Liver (tissue), 9 donors: ENCODE results near the gene HTR3D. TPM values are rescaled to one million over a fixed set of nuclear protein-coding genes. Genes with fewer than 3 reads are reported as not detected.
"Not testable (repeated sequence)": the region's sequence is repeated elsewhere in the genome, so short reads cannot be mapped to it uniquely, and the experiment has no call there.

Source experiments
- DNase-seq: peaks from one replicate; pipeline ENCODE4 v3.0.0-alpha.2; 2017; ENCODE audit warnings: low spot score
- H3K27ac ChIP-seq, 2 donors: one replicate each; pipeline ENCODE4 v1.7.0; 2013; ENCODE audit warnings: inconsistent platforms in 2 of 2, low read length in 2 of 2, control low read depth in 1 of 2, low read depth in 1 of 2, mild to moderate bottlenecking in 1 of 2
- H3K27me3 ChIP-seq, 4 donors: one replicate each; pipeline versions ENCODE4 v1.6.1 to v1.7.0; 2013; ENCODE audit warnings: low read length in 3 of 4, inconsistent platforms in 1 of 4, mild to moderate bottlenecking in 1 of 4, moderate library complexity in 1 of 4; ENCODE audit not compliant: control insufficient read depth in 4 of 4, insufficient read depth in 4 of 4
- H3K36me3 ChIP-seq, 4 donors: one replicate each; pipeline versions ENCODE4 v1.6.1 to v1.7.0; 2013; ENCODE audit warnings: low read length in 3 of 4, mild to moderate bottlenecking in 3 of 4, low read depth in 1 of 4, moderate library complexity in 1 of 4; ENCODE audit not compliant: control insufficient read depth in 4 of 4, insufficient read depth in 3 of 4
- H3K4me1 ChIP-seq, 4 donors: one replicate each; pipeline versions ENCODE4 v1.6.1 to v1.7.0; 2013; ENCODE audit warnings: low read length in 3 of 4, mild to moderate bottlenecking in 3 of 4, moderate library complexity in 1 of 4; ENCODE audit not compliant: control insufficient read depth in 4 of 4, insufficient read depth in 4 of 4
- H3K4me3 ChIP-seq, 3 donors: one replicate each; pipeline versions ENCODE4 v1.6.1 to v1.7.0; 2013; ENCODE audit warnings: low read length in 3 of 3, control low read depth in 1 of 3, low read depth in 1 of 3, mild to moderate bottlenecking in 1 of 3
- H3K9ac ChIP-seq, 2 donors: one replicate each; pipeline ENCODE4 v1.7.0; 2013; ENCODE audit warnings: low read length in 2 of 2, mild to moderate bottlenecking in 2 of 2, moderate library complexity in 2 of 2, control low read depth in 1 of 2, low read depth in 1 of 2
- H3K9me3 ChIP-seq, 4 donors: one replicate each; pipeline versions ENCODE4 v1.6.1 to v1.7.0; 2013; ENCODE audit warnings: low read length in 3 of 4; ENCODE audit not compliant: control insufficient read depth in 4 of 4
- FOXA1 ChIP-seq: IDR thresholded peaks from 2 replicates; pipeline ENCODE4 v1.6.1; 2016; ENCODE audit warnings: antibody characterized with exemption
- FOXA2 ChIP-seq: IDR thresholded peaks from 2 replicates; pipeline ENCODE4 v1.6.1; 2016; ENCODE audit warnings: antibody characterized with exemption
- HNF4A ChIP-seq, 2 donors: conservative IDR thresholded peaks; 2 replicates each; pipeline ENCODE4 v1.6.1; 2016; ENCODE audit warnings: antibody characterized with exemption in 2 of 2, mild to moderate bottlenecking in 2 of 2
- HNF4G ChIP-seq: IDR thresholded peaks from 2 replicates; pipeline ENCODE4 v1.6.1; 2016; ENCODE audit warnings: antibody characterized with exemption
- JUND ChIP-seq, 2 donors: IDR thresholded peaks; 2 replicates each; pipeline ENCODE4 v1.6.1; 2016; ENCODE audit warnings: antibody characterized with exemption in 2 of 2
- MAX ChIP-seq: IDR thresholded peaks from 2 replicates; pipeline ENCODE4 v1.6.1; 2016; ENCODE audit warnings: antibody characterized with exemption
- NR2F2 ChIP-seq: IDR thresholded peaks from 2 replicates; pipeline ENCODE4 v1.6.1; 2016; ENCODE audit warnings: antibody characterized with exemption
- RAD21 ChIP-seq, 2 donors: IDR thresholded peaks; 2 replicates each; pipeline ENCODE4 v1.6.1; 2016; ENCODE audit warnings: antibody characterized with exemption in 2 of 2, mild to moderate bottlenecking in 2 of 2
- RXRA ChIP-seq, 2 donors: IDR thresholded peaks; 2 replicates each; pipeline ENCODE4 v1.6.1; 2017 to 2018; ENCODE audit warnings: antibody characterized with exemption in 2 of 2, mild to moderate bottlenecking in 1 of 2
- SP1 ChIP-seq: IDR thresholded peaks from 2 replicates; pipeline ENCODE4 v1.6.1; 2018; ENCODE audit warnings: antibody characterized with exemption, mild to moderate bottlenecking
- YY1 ChIP-seq: IDR thresholded peaks from 2 replicates; pipeline ENCODE4 v1.6.1; 2016; ENCODE audit warnings: antibody characterized with exemption, mild to moderate bottlenecking
- ZBTB33 ChIP-seq: IDR thresholded peaks from 2 replicates; pipeline ENCODE4 v1.6.1; 2016; ENCODE audit warnings: antibody characterized with exemption
- WGBS: extraction: QIAGEN DNeasy Blood & Tissue Kit; methylation state at CpG from one replicate; pipeline ENCODE4 v1.1.7; 2013; 5-methylcytosine and 5-hydroxymethylcytosine counted together
- polyA plus RNA-seq, 2 donors: library from polyadenylated mRNA; stranded (reverse) in 1 of 2; unstranded in 1 of 2; fragments of 200-250 nt in 1 of 2; fragments of >200 nt in 1 of 2; fragmentation: Nextera tagmentation in 1 of 2; extraction: Ambion mirVana in 1 of 2; gene quantifications; one replicate each; pipeline versions ENCODE4 v1.2.1 to v1.2.3, GENCODE V29; 2013 to 2015
- total RNA-seq, 2 donors: library from RNA; depleted of rRNA; stranded (reverse); fragments of >200 nt; gene quantifications; one replicate each; pipeline ENCODE4 v1.2.3, GENCODE V29; 2014
- TF ChIP-seq, protein P1 (sequence below): fragments of 150-350 bp; IDR thresholded peaks from 2 replicates; pipeline ENCODE4 v1.5.1; 2017; ENCODE audit warnings: improper control_type of control experiment, low read depth, low read length; ENCODE audit not compliant: missing input control
- donor health status: healthy.
- donor health status: healthy.
- donor health status: healthy.
- donor health status: healthy.
- donor health status: healthy.

HTR3D gene
- total and polyA plus RNA-seq, 4 donors: not detected

- H3K9ac ChIP-seq, H3K9me3 ChIP-seq, H3K27me3 ChIP-seq, H3K4me1 ChIP-seq, H3K4me3 ChIP-seq, H3K27ac ChIP-seq, DNase-seq, H3K36me3 ChIP-seq: not testable (repeated sequence)
- 94% methylated on average over 1 of the region's 1 CpG for WGBS
These were observed 3.2 kb upstream of the HTR3D start for GRCh38 chr3:184028275-184028890.

GRCh38 chr3:184029443-184029842 is 2.1 kb upstream of the HTR3D start:
- Histone ChIP-seq H3K4me1 (no peaks in the 10 kb centered on the region), H3K27ac (no peak overlapping the region), H3K27me3 (no peaks in the 10 kb centered on the region), H3K9ac (no peak overlapping the region), H3K36me3 (no peaks in the 10 kb centered on the region), H3K4me3 (no peak overlapping the region), H3K9me3 (no peaks in the 10 kb centered on the region)
- no peak for DNase-seq
- TF ChIP-seq ZBTB33 (no peak), NR2F2 (no peak), JUND (IDR thresholded peaks at IDR 0.05) (no peak), SP1 (no peak)
- TF ChIP-seq, protein P1, sequence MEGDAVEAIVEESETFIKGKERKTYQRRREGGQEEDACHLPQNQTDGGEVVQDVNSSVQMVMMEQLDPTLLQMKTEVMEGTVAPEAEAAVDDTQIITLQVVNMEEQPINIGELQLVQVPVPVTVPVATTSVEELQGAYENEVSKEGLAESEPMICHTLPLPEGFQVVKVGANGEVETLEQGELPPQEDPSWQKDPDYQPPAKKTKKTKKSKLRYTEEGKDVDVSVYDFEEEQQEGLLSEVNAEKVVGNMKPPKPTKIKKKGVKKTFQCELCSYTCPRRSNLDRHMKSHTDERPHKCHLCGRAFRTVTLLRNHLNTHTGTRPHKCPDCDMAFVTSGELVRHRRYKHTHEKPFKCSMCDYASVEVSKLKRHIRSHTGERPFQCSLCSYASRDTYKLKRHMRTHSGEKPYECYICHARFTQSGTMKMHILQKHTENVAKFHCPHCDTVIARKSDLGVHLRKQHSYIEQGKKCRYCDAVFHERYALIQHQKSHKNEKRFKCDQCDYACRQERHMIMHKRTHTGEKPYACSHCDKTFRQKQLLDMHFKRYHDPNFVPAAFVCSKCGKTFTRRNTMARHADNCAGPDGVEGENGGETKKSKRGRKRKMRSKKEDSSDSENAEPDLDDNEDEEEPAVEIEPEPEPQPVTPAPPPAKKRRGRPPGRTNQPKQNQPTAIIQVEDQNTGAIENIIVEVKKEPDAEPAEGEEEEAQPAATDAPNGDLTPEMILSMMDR: no peak
- WGBS: 65% methylated on average over 2 of the region's 2 CpGs

GRCh38 chr3:184030536-184030935 is 1.0 kb upstream of the HTR3D start:
- no peaks in the 10 kb centered on the region for H3K36me3 ChIP-seq
- no peak for DNase-seq
- no peak overlapping the region for H3K4me3 ChIP-seq
- no peaks in the 10 kb centered on the region for H3K27me3 ChIP-seq
- H3K4me1 ChIP-seq: no peaks in the 10 kb centered on the region
- H3K27ac ChIP-seq: no peak overlapping the region
- WGBS: 76% methylated on average over 3 of the region's 3 CpGs
- H3K9ac ChIP-seq: no peak overlapping the region
- TF ChIP-seq NR2F2: no peak
- no peak for TF ChIP-seq JUND (IDR thresholded peaks at IDR 0.05)
- TF ChIP-seq YY1: no peak
- no peak for TF ChIP-seq RAD21 (IDR thresholded peaks at IDR 0.05)
- TF ChIP-seq HNF4G: no peak
- TF ChIP-seq, protein P1: no peak
- TF ChIP-seq FOXA2: no peak
- TF ChIP-seq MAX: no peak
- no peak for TF ChIP-seq RXRA (IDR thresholded peaks at IDR 0.05)
- no peak for TF ChIP-seq FOXA1
- TF ChIP-seq HNF4A (conservative IDR thresholded peaks at IDR 0.05): no peak
- H3K9me3 ChIP-seq: no peaks in the 10 kb centered on the region
